Head of caudate nucleus (tissue), 42 donors: ENCODE measurements around the gene IL31.
A peak's percentile ranks its signal among the peaks of the same experiment; 100 is the strongest.

Experiments used
- DNase-seq, 42 donors: peaks; one replicate each; pipeline versions ENCODE4 v3.0.0 to v3.0.0-alpha.2; 2020 to 2021; ENCODE audit warnings: mixed read lengths in 7 of 42
- intact Hi-C: fragments of 100-400 bp; cut with DNase I; formaldehyde crosslinking; loops from one replicate; pipeline ENCODE4 v1.15.0; 2022

IL31 gene

GRCh38 chr12:122138181-122138580 is 35.8 kb downstream of the IL31 start:
- DNase-seq, result no peak
- intact Hi-C loops, result no loop called here

- no peak for DNase-seq
- intact Hi-C loops, result no loop called here
These were observed 36.3 kb downstream of the IL31 start for GRCh38 chr12:122137681-122138080.

- no peak for DNase-seq
- intact Hi-C loops, result no loop called here
These were observed 36.8 kb downstream of the IL31 start for GRCh38 chr12:122137229-122137628.

- DNase-seq, result no peak
- intact Hi-C loops, result no loop called here
These were observed 38.5 kb downstream of the IL31 start for GRCh38 chr12:122135437-122136031.

- intact Hi-C loops, result no loop called here
- no peak for DNase-seq
These were observed 40.6 kb downstream of the IL31 start for GRCh38 chr12:122133192-122133950.

GRCh38 chr12:122130150-122130549 is 43.9 kb downstream of the IL31 start:
- intact Hi-C loops, result no loop called here
- peak in 14 of 42 donors; percentile 24 to 59 (median 38) for DNase-seq

GRCh38 chr12:122129131-122129530 is 44.9 kb downstream of the IL31 start:
- intact Hi-C loops, result no loop called here
- DNase-seq, result no peak

GRCh38 chr12:122128481-122128880 is 45.5 kb downstream of the IL31 start:
- intact Hi-C loops, result no loop called here

GRCh38 chr12:122127839-122128238 is 46.2 kb downstream of the IL31 start:
- intact Hi-C loops, result no loop called here
- no peak for DNase-seq

More at GRCh38 chr12:122128481-122128880, 45.5 kb downstream of the IL31 start:
- DNase-seq, result no peak

GRCh38 chr12:122126713-122127597 is 47.1 kb downstream of the IL31 start:
- intact Hi-C loops, result no loop called here
- peak in 22 of 42 donors; percentile 19 to 63 (median 38) for DNase-seq

- DNase-seq, result no peak
- intact Hi-C loops, result no loop called here
These were observed 47.7 kb downstream of the IL31 start for GRCh38 chr12:122126342-122126635.

GRCh38 chr12:122125452-122126341 is 48.3 kb downstream of the IL31 start:
- intact Hi-C loops, result no loop called here

GRCh38 chr12:122124370-122124769 is 49.7 kb downstream of the IL31 start:
- intact Hi-C loops, result no loop called here
- DNase-seq, result no peak

More at GRCh38 chr12:122125452-122126341, 48.3 kb downstream of the IL31 start:
- DNase-seq, result no peak

- intact Hi-C loops, result loop anchor here (2.0 kb wide), 1 partner anchor 69 kb away; no protein-coding TSS in a partner anchor
- DNase-seq, result no peak
These were observed 50.3 kb downstream of the IL31 start for GRCh38 chr12:122123761-122124145.

GRCh38 chr12:122123051-122123760 is 50.8 kb downstream of the IL31 start:
- DNase-seq, result peak; percentile 42 to 92 (median 77)
- intact Hi-C loops, result loop anchor here (2.0 kb wide), 1 partner anchor 68 kb away; no protein-coding TSS in a partner anchor
